Stimulated activated CD8-positive, alpha-beta memory T cell treated with anti-CD3 and anti-CD28 coated beads, Interleukin-7, amount 100 ng/mL, for 48 hours (primary cell): Measurements from ENCODE around the gene TRAF3IP1.
"Not testable (repeated sequence)": the region's sequence is repeated elsewhere in the genome, so short reads cannot be mapped to it uniquely, and the experiment has no call there.

Experiments used
- DNase-seq, 2 donors: peaks; one replicate each; pipeline ENCODE4 v3.0.0-alpha.2; 2020; ENCODE audit warnings: low read depth in 1 of 2; ENCODE audit errors: extremely low read depth in 1 of 2

The TRAF3IP1 gene

DNA sequence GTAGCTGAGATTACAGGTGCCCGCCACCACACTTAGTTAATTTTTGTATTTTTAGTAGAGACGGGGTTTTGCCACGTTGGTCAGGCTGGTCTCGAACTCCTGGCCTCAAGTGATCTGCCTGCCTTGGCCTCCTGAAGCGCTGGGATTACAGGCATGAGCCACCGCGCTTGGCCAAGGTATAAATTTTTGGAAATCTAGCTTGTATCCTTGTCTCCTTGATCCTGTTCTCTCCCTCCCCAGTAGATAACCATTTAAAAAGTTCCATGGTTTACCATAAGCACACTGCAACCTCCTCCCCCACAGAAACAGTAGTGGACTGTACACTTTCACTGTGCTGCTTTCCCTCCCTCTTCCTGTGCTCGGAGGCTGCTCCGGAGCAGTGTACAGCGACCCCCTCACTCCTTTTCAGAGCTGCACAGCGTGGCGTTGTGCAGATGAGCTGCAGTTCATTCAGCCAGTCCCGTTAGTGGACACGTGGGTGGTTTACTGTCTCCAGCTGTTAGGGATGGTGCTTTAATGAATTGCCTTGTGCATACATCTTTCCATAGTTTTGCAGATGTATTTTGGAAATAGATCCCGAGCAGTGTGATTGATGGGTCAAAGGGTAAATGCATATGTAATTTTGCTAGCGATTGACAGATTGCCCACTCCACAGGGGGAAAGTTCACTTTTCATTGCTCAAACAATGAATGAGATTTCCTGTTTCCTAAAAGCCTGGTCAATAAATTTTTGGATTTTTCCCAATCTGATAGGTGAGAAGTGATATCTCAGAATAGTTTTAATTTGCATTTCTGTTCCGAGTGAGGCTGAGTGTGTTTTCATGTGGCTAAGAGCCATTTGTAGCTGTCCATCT is 121.2 kb downstream of the TRAF3IP1 start:
- DNase-seq, result no peak

DNA sequence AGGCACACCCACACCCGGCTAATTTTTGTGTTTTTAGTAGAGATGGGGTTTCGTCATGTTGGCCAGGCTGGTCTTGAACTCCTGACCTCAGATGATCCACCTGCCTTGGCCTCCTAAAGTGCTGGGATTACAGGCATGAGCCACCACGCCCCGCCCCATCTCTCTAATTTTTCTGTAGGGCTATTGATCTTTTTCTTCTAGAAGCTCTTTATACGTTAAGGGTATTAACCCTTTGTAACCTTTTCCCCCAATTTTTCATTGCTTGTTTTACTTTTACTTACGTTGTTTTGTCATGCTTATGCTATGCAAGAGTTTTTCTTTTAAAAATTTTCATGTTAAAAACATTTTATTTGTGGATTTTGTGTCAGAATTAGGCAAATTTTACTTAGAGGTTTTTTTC is 121.9 kb downstream of the TRAF3IP1 start:
- DNase-seq, result not testable (repeated sequence)

DNA sequence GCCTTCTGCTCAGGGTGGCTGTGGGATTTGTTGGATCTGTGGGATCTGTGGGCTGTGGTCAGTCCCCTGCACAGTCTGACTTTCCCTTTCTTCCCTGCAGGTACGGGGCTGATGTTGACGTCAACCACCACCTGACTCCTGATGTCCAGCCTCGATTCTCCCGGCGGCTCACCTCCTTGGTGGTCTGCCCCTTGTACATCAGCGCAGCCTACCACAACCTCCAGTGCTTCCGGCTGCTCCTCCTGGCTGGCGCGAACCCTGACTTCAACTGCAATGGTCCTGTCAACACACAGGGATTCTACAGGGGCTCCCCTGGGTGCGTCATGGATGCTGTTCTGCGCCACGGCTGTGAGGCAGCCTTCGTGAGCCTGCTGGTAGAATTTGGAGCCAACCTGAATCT is 123.9 kb downstream of the TRAF3IP1 start:
- DNase-seq, result no peak

DNA sequence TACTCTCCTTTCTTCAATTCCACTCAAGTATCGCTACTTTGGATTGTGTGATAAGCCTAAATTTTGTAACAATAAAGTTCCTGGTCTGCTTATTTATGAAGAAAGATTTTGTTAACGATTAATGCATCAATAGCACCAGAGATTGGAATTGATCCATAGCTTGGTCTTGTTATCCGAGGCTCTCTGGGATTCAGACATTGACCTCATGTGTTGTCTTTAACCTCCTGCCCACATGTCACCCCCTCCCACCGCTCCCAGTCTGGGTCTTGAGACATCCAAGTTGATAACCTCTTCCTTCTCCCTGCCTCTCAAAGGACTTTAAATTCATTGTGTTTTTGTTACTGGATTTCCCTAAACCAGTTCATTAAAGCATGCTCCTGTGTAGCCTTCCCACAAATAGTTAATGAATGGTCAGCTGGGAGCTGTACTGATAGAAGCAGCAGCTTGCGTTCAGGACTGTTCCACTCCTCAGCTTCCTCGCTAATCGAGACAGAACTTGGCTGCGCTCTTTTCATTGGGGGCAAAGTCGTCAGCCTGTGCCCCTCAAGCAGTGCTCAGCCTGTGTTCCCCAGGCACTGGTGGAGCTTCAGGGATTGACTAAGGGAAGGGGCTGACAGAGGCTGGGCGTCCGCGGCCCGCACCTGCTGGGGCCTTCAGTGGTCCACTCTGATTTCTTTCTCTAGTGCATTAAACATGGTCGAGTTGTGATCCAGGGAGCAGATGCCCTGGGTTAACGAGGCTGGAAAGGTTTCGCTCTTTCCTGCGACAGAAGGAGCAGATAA is 125.3 kb downstream of the TRAF3IP1 start:
- DNase-seq, result no peak

DNA sequence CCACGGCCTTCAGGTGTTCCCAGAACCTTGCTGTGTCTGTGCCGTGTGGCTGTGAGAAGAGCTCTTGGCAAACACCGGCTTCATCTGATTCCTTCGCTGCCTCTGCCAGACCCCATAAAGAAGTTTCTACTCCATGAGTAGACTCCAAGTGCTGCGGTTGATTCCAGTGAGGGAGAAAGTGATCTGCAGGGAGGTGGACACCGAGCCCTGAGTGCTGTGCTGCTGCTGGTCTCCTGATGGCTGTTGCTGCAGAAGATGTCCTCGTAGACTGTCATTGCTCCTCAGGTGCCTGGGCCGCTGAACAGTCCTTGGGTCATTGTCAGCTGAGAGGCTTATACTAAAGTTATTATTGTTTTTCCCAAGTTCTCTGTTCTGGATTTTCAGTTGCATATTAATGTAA is 126.1 kb downstream of the TRAF3IP1 start:
- DNase-seq, result no peak

GRCh38 chr2:238448031-238448955 is 128.0 kb downstream of the TRAF3IP1 start:
- no peak for DNase-seq

- DNase-seq, result no peak
Measured at GRCh38 chr2:238449241-238449640, 128.9 kb downstream of the TRAF3IP1 start.

GRCh38 chr2:238449909-238450417 is 129.6 kb downstream of the TRAF3IP1 start:
- DNase-seq, result no peak

GRCh38 chr2:238450440-238450861 is 130.1 kb downstream of the TRAF3IP1 start:
- no peak for DNase-seq
